GM23338 (cell line): ENCODE measurements around the gene RECQL5. TPM values are rescaled to one million over a fixed set of nuclear protein-coding genes. Genes with fewer than 3 reads are reported as not detected.

Source experiments
- ATAC-seq: fragments of 200-7000 bp; cut with Tn5 transposase; 3 replicates; pipeline ENCODE4 v1.9.1; 2020
- DNase-seq: peaks from one replicate; pipeline ENCODE4 v3.0.0-alpha.2; 2015; ENCODE audit warnings: low spot score
- H2AFZ ChIP-seq: fragments of 200-600 bp; sonication (generic); 2 replicates; pipeline ENCODE4 v1.8.0; 2016; ENCODE audit warnings: antibody characterized with exemption, mild to moderate bottlenecking, moderate library complexity
- H3F3A ChIP-seq: fragments of 200-600 bp; sonication (generic); replicated peaks from 2 replicates; pipeline ENCODE4 v1.8.0; 2017; ENCODE audit warnings: antibody characterized with exemption, mixed run types, low read depth
- H3K27ac ChIP-seq: fragments of 200-600 bp; sonication (generic); 2 replicates; pipeline ENCODE4 v1.6.1; 2016; ENCODE audit warnings: low read depth
- H3K27me3 ChIP-seq: fragments of 200-600 bp; sonication (generic); 2 replicates; pipeline ENCODE4 v1.8.0; 2016; ENCODE audit warnings: mild to moderate bottlenecking, mixed run types, moderate library complexity; ENCODE audit not compliant: insufficient read depth
- H3K36me3 ChIP-seq: fragments of 200-600 bp; sonication (generic); 2 replicates; pipeline ENCODE4 v1.8.0; 2016; ENCODE audit warnings: mild to moderate bottlenecking; ENCODE audit not compliant: insufficient read depth
- H3K4me1 ChIP-seq: fragments of 200-600 bp; sonication (generic); 2 replicates; pipeline ENCODE4 v1.8.0; 2016; ENCODE audit warnings: mild to moderate bottlenecking, moderate library complexity; ENCODE audit not compliant: insufficient read depth
- H3K4me2 ChIP-seq: fragments of 200-600 bp; sonication (generic); 2 replicates; pipeline ENCODE4 v1.7.1; 2017; ENCODE audit warnings: mixed run types
- H3K4me3 ChIP-seq: fragments of 200-600 bp; sonication (generic); 2 replicates; pipeline ENCODE4 v1.6.1; 2016; ENCODE audit warnings: mixed run types
- H3K79me2 ChIP-seq: fragments of 200-600 bp; sonication (generic); replicated peaks from 2 replicates; pipeline ENCODE4 v1.8.0; 2017; ENCODE audit warnings: mild to moderate bottlenecking; ENCODE audit not compliant: insufficient read depth
- H3K9me2 ChIP-seq: fragments of 200-600 bp; sonication (generic); 2 replicates; pipeline ENCODE4 v1.8.0; 2017; ENCODE audit not compliant: insufficient read depth
- H4K20me1 ChIP-seq: fragments of 200-600 bp; sonication (generic); replicated peaks from 2 replicates; pipeline ENCODE4 v1.8.0; 2017; ENCODE audit warnings: mild to moderate bottlenecking; ENCODE audit not compliant: insufficient read depth
- H3K27ac Mint-ChIP-seq: 2 replicates; pipeline ENCODE4 v1.8.0; 2020; ENCODE audit warnings: inconsistent platforms, mild to moderate bottlenecking, moderate library complexity, mixed read lengths
- H3K27me3 Mint-ChIP-seq: 3 replicates; pipeline ENCODE4 v1.8.0; 2022; ENCODE audit warnings: low read depth, mild to moderate bottlenecking, moderate library complexity, mixed read lengths, inconsistent platforms; ENCODE audit not compliant: insufficient read depth, poor library complexity
- H3K36me3 Mint-ChIP-seq: 3 replicates; pipeline ENCODE4 v1.8.0; 2021; ENCODE audit warnings: low read depth, mild to moderate bottlenecking, inconsistent platforms, moderate library complexity, mixed read lengths
- H3K4me1 Mint-ChIP-seq: 3 replicates; pipeline ENCODE4 v1.8.0; 2020; ENCODE audit warnings: mild to moderate bottlenecking, inconsistent platforms, mixed read lengths
- H3K4me3 Mint-ChIP-seq: 3 replicates; pipeline ENCODE4 v1.8.0; 2021; ENCODE audit warnings: moderate library complexity, mild to moderate bottlenecking, inconsistent platforms, mixed read lengths
- H3K9me3 Mint-ChIP-seq: 3 replicates; pipeline ENCODE4 v1.8.0; 2020; ENCODE audit warnings: moderate library complexity, mild to moderate bottlenecking, inconsistent platforms, mixed read lengths
- ETS1 ChIP-seq: IDR thresholded peaks from 2 replicates; pipeline ENCODE4 v1.6.1; 2016; ENCODE audit warnings: antibody characterized with exemption
- EZH2phosphoT487 ChIP-seq: fragments of 200-600 bp; sonication (generic); IDR thresholded peaks from one replicate; pipeline ENCODE4 v1.8.1; 2018; ENCODE audit warnings: antibody characterized with exemption; ENCODE audit not compliant: unreplicated experiment
- JUNB ChIP-seq: IDR thresholded peaks from one replicate; pipeline ENCODE4 v1.6.1; 2016; ENCODE audit warnings: antibody characterized with exemption; ENCODE audit not compliant: unreplicated experiment
- POLR2AphosphoS5 ChIP-seq: IDR thresholded peaks from 2 replicates; pipeline ENCODE4 v1.6.1; 2016; ENCODE audit warnings: antibody characterized with exemption, low read depth
- REST ChIP-seq: IDR thresholded peaks from one replicate; pipeline ENCODE4 v1.6.1; 2018; ENCODE audit warnings: antibody characterized with exemption; ENCODE audit not compliant: unreplicated experiment
- ZNF114 ChIP-seq: fragments of 250-450 bp; sonication (Bioruptor Pico); IDR thresholded peaks from 2 replicates; pipeline ENCODE4 v1.5.0; 2020; ENCODE audit warnings: mild to moderate bottlenecking, moderate library complexity
- ZNF462 ChIP-seq: fragments of 250-450 bp; sonication (Bioruptor Pico); IDR thresholded peaks from 2 replicates; pipeline ENCODE4 v1.5.0; 2020; ENCODE audit warnings: mild to moderate bottlenecking, moderate library complexity
- polyA plus RNA-seq: library from polyadenylated mRNA; unstranded; fragments of >200 nt; fragmentation: Nextera tagmentation; extraction: Ambion mirVana; gene quantifications from 2 replicates; pipeline ENCODE4 v1.2.1, GENCODE V29; 2016
- total RNA-seq: library from RNA; depleted of rRNA; stranded (reverse); fragments of >200 nt; shearing (Covaris generic); gene quantifications from 2 replicates; pipeline ENCODE4 v1.2.3, GENCODE V29; 2014

The RECQL5 gene
- total and polyA plus RNA-seq, 2 experiments from 2014 or later = 20.0 to 23.3 TPM

- TF ChIP-seq ZNF462 (CRISPR knock-in tag) (no peak), POLR2AphosphoS5 (no peak), ETS1 (no peak), ZNF114 (CRISPR knock-in tag) (no peak), JUNB (no peak)
Measured at GRCh38 chr17:75681289-75681688, 14.3 kb upstream of the RECQL5 start (continued).

GRCh38 chr17:75680431-75680830 is 13.5 kb upstream of the RECQL5 start:
- Histone ChIP-seq H3K4me2 (no peak overlapping the region), H3K4me1 (no peaks in the 10 kb centered on the region), H3F3A (0 out of 2 replicates have a peak, but pooled peaks cover 2% of the 10 kb centered on the region), H3K27me3 (no peaks in the 10 kb centered on the region), H3K79me2 (peaks cover 70% of the 10 kb centered on the region), H3K4me3 (no peak overlapping the region), H3K36me3 (peaks cover 4% of the 10 kb centered on the region; the same call in 1 of the 2 replicates), H2AFZ (no peak overlapping the region), H3K9me2 (no peaks in the 10 kb centered on the region), H4K20me1 (peaks cover 12% of the 10 kb centered on the region), H3K27ac (no peak overlapping the region)
- H3K9me3 Mint-ChIP-seq = no peaks in the 10 kb centered on the region
- H3K4me3 Mint-ChIP-seq = no peak overlapping the region
- H3K4me1 Mint-ChIP-seq = no peaks in the 10 kb centered on the region
- DNase-seq = no peak
- H3K36me3 Mint-ChIP-seq = peaks cover 28% of the 10 kb centered on the region
- ATAC-seq = no peak
- TF ChIP-seq ZNF114 (CRISPR knock-in tag) (no peak), REST (no peak), POLR2AphosphoS5 (no peak), EZH2phosphoT487 (no peak)
- no peak overlapping the region for H3K27ac Mint-ChIP-seq
- no peaks in the 10 kb centered on the region for H3K27me3 Mint-ChIP-seq
